Astrocyte of the spinal cord (primary cell): ENCODE measurements around the gene MAML3.

Experiments used
- DNase-seq: peaks from one replicate; pipeline ENCODE4 v3.0.0; 2011; ENCODE audit warnings: low read depth, low spot score
- H3K4me3 ChIP-seq: 2 replicates; pipeline ENCODE4 v1.5.1; 2011; ENCODE audit warnings: low read depth, mild to moderate bottlenecking, low read length, moderate library complexity
- CTCF ChIP-seq: IDR thresholded peaks from 2 replicates; pipeline ENCODE4 v1.5.1; 2012; ENCODE audit warnings: low read depth, mild to moderate bottlenecking, low read length, inconsistent platforms
- in situ Hi-C: cut with HindIII; loops from 2 replicates; pipeline ENCODE4 v1.10.0; 2017; ENCODE audit warnings: low sequenced_read_pairs

Gene MAML3

GRCh38 chr4:139762720-139763119 lies 391.3 kb downstream of the MAML3 start:
- no peak for DNase-seq
- in situ Hi-C loops: no loop called here
- no peak for TF ChIP-seq CTCF
- no peak overlapping the region for H3K4me3 ChIP-seq

DNA sequence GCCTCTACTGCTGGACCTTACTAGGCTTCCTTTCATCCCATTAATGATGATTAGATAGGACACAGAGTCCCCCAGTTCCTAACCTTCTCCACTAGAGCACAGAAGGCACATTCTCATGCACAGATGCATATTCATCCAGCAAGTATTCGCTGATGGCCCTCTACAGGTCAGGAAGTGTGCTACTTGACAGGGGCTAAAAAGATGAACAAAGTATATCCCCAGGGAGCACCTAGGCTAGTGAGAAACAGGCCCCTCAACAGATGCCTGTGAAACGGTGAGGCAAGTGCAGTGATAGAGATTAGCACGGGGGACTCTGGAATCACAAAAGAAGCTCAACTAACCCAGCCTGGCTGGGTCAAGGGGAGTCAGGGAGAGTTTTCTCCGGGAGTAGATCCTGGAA lies 392.5 kb downstream of the MAML3 start:
- peak; percentile 37 for TF ChIP-seq CTCF
- in situ Hi-C loops: no loop called here
- H3K4me3 ChIP-seq: no peak overlapping the region
- no peak for DNase-seq

GRCh38 chr4:139760567-139760966 lies 393.4 kb downstream of the MAML3 start:
- in situ Hi-C loops: no loop called here
- H3K4me3 ChIP-seq: no peak overlapping the region
- TF ChIP-seq CTCF: no peak
- DNase-seq: no peak

DNA sequence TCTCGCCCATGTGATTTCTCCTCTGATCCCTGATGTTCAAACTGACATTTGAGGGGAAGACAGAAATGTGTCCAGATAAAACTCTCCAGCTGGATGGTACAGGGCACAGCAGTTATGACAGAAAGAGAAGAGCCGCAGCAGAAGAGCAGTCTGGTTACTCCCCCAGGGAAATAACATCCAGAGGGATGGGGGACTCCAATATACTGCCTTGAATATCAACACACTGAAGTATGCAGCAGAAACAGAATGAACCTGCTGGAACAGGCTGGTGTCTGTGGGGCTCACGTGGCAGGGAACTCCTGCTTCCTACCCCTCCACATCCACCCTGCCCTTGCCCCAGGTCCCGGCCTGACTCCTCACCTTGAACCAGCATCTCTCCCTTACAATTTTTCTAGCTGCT lies 394.9 kb downstream of the MAML3 start:
- TF ChIP-seq CTCF: no peak
- H3K4me3 ChIP-seq: no peak overlapping the region
- DNase-seq: no peak
- in situ Hi-C loops: no loop called here

- in situ Hi-C loops: no loop called here
These were observed 397.4 kb downstream of the MAML3 start for GRCh38 chr4:139756391-139757180.

DNA sequence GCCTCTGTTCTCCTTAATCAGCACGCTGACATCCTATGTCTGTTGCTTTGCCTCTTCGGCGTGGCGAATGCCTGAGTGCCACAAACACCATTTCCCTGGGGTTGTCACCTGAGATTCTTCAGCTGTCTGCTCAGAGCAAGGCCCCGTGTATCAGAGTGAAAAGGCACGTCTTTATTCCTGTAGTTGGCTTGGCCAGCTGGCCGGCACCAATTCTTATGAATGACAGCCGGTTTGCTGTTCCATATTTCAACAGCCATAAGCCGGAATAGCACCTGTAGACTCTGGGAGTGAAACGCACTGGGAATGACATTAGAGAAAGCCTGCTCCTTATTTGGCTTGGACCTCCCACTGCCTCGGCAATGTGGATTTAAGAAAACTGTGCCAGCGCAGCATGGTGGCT lies 399.0 kb downstream of the MAML3 start:
- no peak overlapping the region for H3K4me3 ChIP-seq
- in situ Hi-C loops: no loop called here
- TF ChIP-seq CTCF: no peak
- no peak for DNase-seq

More at GRCh38 chr4:139756391-139757180, 397.4 kb downstream of the MAML3 start:
- no peak overlapping the region for H3K4me3 ChIP-seq
- no peak for DNase-seq
- no peak for TF ChIP-seq CTCF
